ENCODE data around the gene SYF2. TPM values are rescaled to one million over a fixed set of nuclear protein-coding genes. Genes with fewer than 3 reads are reported as not detected.
A peak's percentile ranks its signal among the peaks of the same experiment; 100 is the strongest.
"Not testable (repeated sequence)": the region's sequence is repeated elsewhere in the genome, so short reads cannot be mapped to it uniquely, and the experiment has no call there.

The SYF2 gene
- polyA plus RNA-seq, 3 donors: 32.0 to 52.9 (median 45.1) TPM

DNA sequence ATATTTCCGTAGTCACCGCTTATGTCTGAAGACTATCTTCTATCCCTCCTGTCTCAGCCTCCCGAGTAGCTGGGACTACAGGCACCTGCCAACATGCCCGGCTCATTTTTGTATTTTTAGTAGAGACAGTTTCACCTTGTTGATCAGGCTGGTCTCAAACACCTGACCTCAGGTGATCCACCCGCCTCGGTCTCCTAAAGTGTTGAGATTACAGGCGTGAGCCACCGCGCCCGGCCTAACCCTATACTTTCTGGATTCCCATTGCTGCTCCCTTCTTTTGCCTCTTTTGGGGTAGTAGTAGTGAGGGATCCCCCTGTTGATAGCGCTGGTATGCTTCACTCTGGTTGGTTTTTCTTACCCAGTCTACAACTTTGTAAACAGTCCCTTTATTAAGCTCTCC lies 5.7 kb upstream of the SYF2 start:
- peaks cover 24 to 53% of the 10 kb centered on the region in 2 donors for H3K4me1 ChIP-seq (ENCODE audit: control insufficient read depth in 1 of 2, insufficient read depth in 2 of 2, low read length in 2 of 2)
- peaks cover 21 to 37% of the 10 kb centered on the region in 2 donors for H3K36me3 Mint-ChIP-seq
- H3K4me2 ChIP-seq (replicated peaks; ENCODE audit: extremely low read depth, low read length, poor library complexity, severe bottlenecking): no peak overlapping the region
- no peak for TF ChIP-seq CTCF (IDR thresholded peaks at IDR 0.05)
- intact Hi-C loops (cut with micrococcal nuclease): no loop called here
- no peak overlapping the region for H3K4me3 Mint-ChIP-seq
- no peak for DNase-seq
- no peaks in the 10 kb centered on the region for H3K9me3 Mint-ChIP-seq
- H3K27ac Mint-ChIP-seq: peak overlapping the region in 2 of 7 donors; percentile 30 to 57
- H4K20me1 ChIP-seq (ENCODE audit: insufficient read depth, low read length): peaks cover 35% of the 10 kb centered on the region
- H2AFZ ChIP-seq (ENCODE audit: insufficient read depth, low read depth, low read length, poor library complexity, severe bottlenecking): no peak overlapping the region
- H3K36me3 ChIP-seq (replicated peaks in 1 of 2; ENCODE audit: control insufficient read depth in 1 of 2, insufficient read depth in 2 of 2, low read length in 2 of 2): peaks cover 17 to 27% of the 10 kb centered on the region in 2 donors
- peaks cover 76% of the 10 kb centered on the region for H3K79me2 ChIP-seq (ENCODE audit: insufficient read depth, low read length)
- H3K27me3 ChIP-seq (ENCODE audit: control insufficient read depth in 2 of 2, insufficient read depth in 2 of 2, low read length in 2 of 2): no peaks in the 10 kb centered on the region
- no peaks in the 10 kb centered on the region for H3K27me3 Mint-ChIP-seq (ENCODE audit: low read depth in 3 of 3)
- H3K27ac ChIP-seq (ENCODE audit: low read depth in 1 of 2, low read length in 2 of 2): no peak overlapping the region
- no peak overlapping the region for H3K4me3 ChIP-seq (replicated peaks in 1 of 3; ENCODE audit: low read depth in 2 of 3, low read length in 3 of 3)
- H3K9ac ChIP-seq (ENCODE audit: insufficient read depth, low read length, poor library complexity, severe bottlenecking): no peak overlapping the region
- 100% methylated on average over 1 of the region's 11 CpGs for WGBS (ENCODE audit: insufficient coverage)
- no peaks in the 10 kb centered on the region for H3K9me3 ChIP-seq (replicated peaks in 1 of 2; ENCODE audit: control insufficient read depth in 1 of 2, insufficient read depth in 1 of 2, low read length in 2 of 2)
- peaks cover 31% of the 10 kb centered on the region for H3K4me1 Mint-ChIP-seq

DNA sequence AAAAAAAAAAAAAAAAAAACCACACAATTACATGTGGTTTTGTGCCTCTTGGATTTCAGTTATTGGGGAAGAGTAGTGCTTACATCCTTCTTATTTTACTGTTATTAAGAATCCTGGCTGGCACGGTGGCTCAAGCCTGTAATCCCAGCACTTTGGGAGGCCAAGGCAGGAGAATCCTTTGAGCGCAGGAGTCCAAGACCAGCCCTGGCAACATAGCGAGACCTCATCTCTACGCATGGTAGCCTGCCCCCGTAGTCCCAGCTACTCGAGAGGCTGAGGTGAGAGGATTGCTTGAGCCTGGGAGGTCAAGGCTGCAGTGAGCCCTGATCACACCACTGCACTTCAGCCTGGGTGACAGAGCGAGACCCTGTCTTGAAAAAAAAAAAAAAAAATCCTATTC lies 4.0 kb upstream of the SYF2 start:
- peaks cover 77% of the 10 kb centered on the region for H3K79me2 ChIP-seq (ENCODE audit: insufficient read depth, low read length)
- H3K9ac ChIP-seq (ENCODE audit: insufficient read depth, low read length, poor library complexity, severe bottlenecking); H3K4me2 ChIP-seq (replicated peaks; ENCODE audit: extremely low read depth, low read length, poor library complexity, severe bottlenecking); H3K36me3 ChIP-seq (replicated peaks in 1 of 2; ENCODE audit: control insufficient read depth in 1 of 2, insufficient read depth in 2 of 2, low read length in 2 of 2); H3K9me3 ChIP-seq (replicated peaks in 1 of 2; ENCODE audit: control insufficient read depth in 1 of 2, insufficient read depth in 1 of 2, low read length in 2 of 2); H3K4me3 ChIP-seq (replicated peaks in 1 of 3; ENCODE audit: low read depth in 2 of 3, low read length in 3 of 3); H3K9me3 Mint-ChIP-seq; H3K27me3 Mint-ChIP-seq (ENCODE audit: low read depth in 3 of 3); H3K27me3 ChIP-seq (ENCODE audit: control insufficient read depth in 2 of 2, insufficient read depth in 2 of 2, low read length in 2 of 2); H3K27ac ChIP-seq (ENCODE audit: low read depth in 1 of 2, low read length in 2 of 2); H3K4me3 Mint-ChIP-seq; intact Hi-C loops (cut with micrococcal nuclease); H2AFZ ChIP-seq (ENCODE audit: insufficient read depth, low read depth, low read length, poor library complexity, severe bottlenecking); DNase-seq: not testable (repeated sequence)
- H3K27ac Mint-ChIP-seq: peak overlapping the region in 1 of 7 donors; percentile 12
- H3K4me1 ChIP-seq (ENCODE audit: control insufficient read depth in 1 of 2, insufficient read depth in 2 of 2, low read length in 2 of 2): peaks cover 30 to 54% of the 10 kb centered on the region in 2 donors
- WGBS (ENCODE audit: insufficient coverage): 92% methylated on average over 4 of the region's 7 CpGs
- H4K20me1 ChIP-seq (ENCODE audit: insufficient read depth, low read length): peaks cover 17% of the 10 kb centered on the region
- peaks cover 12 to 20% of the 10 kb centered on the region in 2 donors for H3K36me3 Mint-ChIP-seq
- H3K4me1 Mint-ChIP-seq: peaks cover 31% of the 10 kb centered on the region

- Histone ChIP-seq H3K79me2 (ENCODE audit: insufficient read depth, low read length) (peaks cover 82% of the 10 kb centered on the region), H3K4me1 (ENCODE audit: control insufficient read depth in 1 of 2, insufficient read depth in 2 of 2, low read length in 2 of 2) (peaks cover 27 to 48% of the 10 kb centered on the region in 2 donors)
- Mint-ChIP-seq H3K27ac (peak overlapping the region in 2 of 7 donors; percentile 30 to 32), H3K36me3 (peaks cover 15 to 19% of the 10 kb centered on the region in 2 donors), H3K4me1 (peaks cover 29% of the 10 kb centered on the region)
- H3K4me3 ChIP-seq (replicated peaks in 1 of 3; ENCODE audit: low read depth in 2 of 3, low read length in 3 of 3); H3K4me3 Mint-ChIP-seq; H3K36me3 ChIP-seq (replicated peaks in 1 of 2; ENCODE audit: control insufficient read depth in 1 of 2, insufficient read depth in 2 of 2, low read length in 2 of 2); H3K27ac ChIP-seq (ENCODE audit: low read depth in 1 of 2, low read length in 2 of 2); H3K27me3 ChIP-seq (ENCODE audit: control insufficient read depth in 2 of 2, insufficient read depth in 2 of 2, low read length in 2 of 2); H4K20me1 ChIP-seq (ENCODE audit: insufficient read depth, low read length); H3K9me3 Mint-ChIP-seq; H3K9me3 ChIP-seq (replicated peaks in 1 of 2; ENCODE audit: control insufficient read depth in 1 of 2, insufficient read depth in 1 of 2, low read length in 2 of 2); H3K4me2 ChIP-seq (replicated peaks; ENCODE audit: extremely low read depth, low read length, poor library complexity, severe bottlenecking); H3K9ac ChIP-seq (ENCODE audit: insufficient read depth, low read length, poor library complexity, severe bottlenecking); intact Hi-C loops (cut with micrococcal nuclease); H2AFZ ChIP-seq (ENCODE audit: insufficient read depth, low read depth, low read length, poor library complexity, severe bottlenecking); DNase-seq; H3K27me3 Mint-ChIP-seq (ENCODE audit: low read depth in 3 of 3): not testable (repeated sequence)
- WGBS (ENCODE audit: insufficient coverage): no CpG with 5 or more reads among the region's 10 CpGs
Measured at GRCh38 chr1:25235411-25235810, 3.1 kb upstream of the SYF2 start.
